Stimulated activated CD8-positive, alpha-beta memory T cell treated with anti-CD3 and anti-CD28 coated beads, Interleukin-7, amount 100 ng/mL, for 4 hours (primary cell): Measurements from ENCODE around the gene WDR7.

Experiments used
- DNase-seq, 2 donors: peaks; one replicate each; pipeline ENCODE4 v3.0.0-alpha.2; 2020; ENCODE audit warnings: low read depth in 2 of 2

WDR7 gene

DNA sequence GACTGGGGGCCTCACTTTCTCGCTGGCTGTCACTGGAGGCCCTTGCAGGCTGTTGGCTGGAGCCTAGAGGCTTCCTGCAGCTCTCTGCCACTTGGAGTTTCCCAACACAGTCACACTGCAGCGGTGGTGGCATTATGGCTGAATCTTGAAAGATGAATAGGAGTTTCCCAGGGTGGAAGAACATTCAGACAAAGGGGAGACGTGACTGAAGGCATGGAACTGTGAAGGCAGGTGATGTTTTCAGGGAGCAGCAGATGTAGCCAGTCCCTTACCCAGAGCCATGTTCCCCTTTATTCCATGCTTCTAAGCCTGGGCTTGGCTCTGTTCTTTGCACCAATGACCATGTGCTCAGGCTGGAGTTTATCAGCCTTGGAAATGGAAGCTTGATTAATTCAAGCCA, 389.0 kb downstream of the WDR7 start:
- no peak for DNase-seq

- DNase-seq: no peak
Observed at GRCh38 chr18:57043241-57043640, 392.1 kb downstream of the WDR7 start.

GRCh38 chr18:57048351-57048750, 397.2 kb downstream of the WDR7 start:
- no peak for DNase-seq

DNA sequence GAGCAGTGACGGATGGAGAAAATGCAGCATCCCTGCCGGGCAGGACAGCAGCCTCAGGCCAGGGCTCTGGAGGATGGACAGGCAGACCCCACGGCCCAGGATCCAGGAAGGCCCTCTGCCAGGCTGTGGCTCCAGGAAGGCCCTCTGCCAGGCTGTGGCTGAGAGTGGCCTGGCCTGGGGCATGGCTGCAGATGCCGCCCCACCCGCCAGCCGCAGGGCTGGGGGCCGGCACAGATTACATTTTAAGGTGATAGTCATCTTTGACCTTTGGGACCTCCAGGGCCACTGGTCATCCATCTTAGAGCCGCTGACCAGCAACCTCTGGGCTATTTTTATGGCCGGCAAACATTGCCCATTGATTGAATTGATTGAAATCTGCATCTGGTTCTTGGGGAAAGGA, 397.7 kb downstream of the WDR7 start:
- DNase-seq: no peak

- DNase-seq: no peak
Observed at GRCh38 chr18:57050310-57050949, 399.3 kb downstream of the WDR7 start.

DNA sequence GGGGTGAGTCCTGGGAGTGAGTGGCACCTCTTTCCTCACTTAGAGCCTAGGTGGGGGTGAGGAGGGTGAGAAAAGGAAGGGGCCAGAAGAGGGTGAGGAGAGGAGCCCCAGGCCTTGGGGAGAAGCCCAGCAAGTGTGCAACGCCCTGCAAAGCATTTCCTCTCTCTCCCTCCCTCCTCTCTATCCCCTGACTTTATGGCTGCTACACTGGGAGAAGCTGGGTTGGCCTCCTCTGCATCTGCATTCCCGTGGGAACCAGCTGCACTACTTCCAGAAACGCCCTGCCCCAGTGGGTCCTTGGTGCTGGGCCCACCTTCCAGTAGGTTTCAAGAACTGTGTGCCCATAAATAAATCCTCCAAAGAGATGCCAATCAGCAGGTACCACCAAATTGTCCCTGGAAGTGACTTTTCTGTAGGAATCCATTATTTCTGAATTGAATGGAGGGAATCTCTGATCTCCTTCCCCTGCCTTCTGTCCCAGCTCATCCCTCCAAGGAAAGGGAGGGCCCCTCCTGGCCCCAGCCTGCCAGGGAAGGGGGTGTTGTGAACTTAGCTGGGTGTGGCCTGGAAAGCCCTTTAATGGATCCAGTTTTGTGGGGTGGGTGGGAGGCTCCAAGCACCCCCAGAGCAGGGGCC, 400.0 kb downstream of the WDR7 start:
- no peak for DNase-seq

- DNase-seq: no peak
Observed at GRCh38 chr18:57051657-57052044, 400.5 kb downstream of the WDR7 start.

- DNase-seq: no peak
Observed at GRCh38 chr18:57052173-57052572, 401.0 kb downstream of the WDR7 start.

- DNase-seq: no peak
Observed at GRCh38 chr18:57052759-57053158, 401.6 kb downstream of the WDR7 start.

DNA sequence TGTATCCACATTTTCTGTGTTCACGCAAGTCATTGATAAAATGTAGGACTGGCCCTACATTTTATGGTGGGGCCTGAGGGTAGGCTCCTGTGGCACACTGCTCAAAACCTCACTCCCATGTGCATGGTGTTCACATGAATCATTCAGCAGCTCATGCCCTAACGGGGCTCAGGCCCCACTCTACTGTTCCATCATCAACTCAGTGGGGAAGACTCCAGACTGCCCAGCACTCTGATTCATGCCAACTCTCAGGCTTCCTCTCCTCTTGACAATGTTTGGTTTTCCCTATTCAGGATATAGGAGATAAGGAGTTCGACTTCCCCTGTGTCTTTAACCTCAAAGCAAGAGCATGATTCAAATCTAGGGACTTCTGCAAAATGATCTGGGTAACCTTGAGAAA, 403.7 kb downstream of the WDR7 start:
- no peak for DNase-seq

DNA sequence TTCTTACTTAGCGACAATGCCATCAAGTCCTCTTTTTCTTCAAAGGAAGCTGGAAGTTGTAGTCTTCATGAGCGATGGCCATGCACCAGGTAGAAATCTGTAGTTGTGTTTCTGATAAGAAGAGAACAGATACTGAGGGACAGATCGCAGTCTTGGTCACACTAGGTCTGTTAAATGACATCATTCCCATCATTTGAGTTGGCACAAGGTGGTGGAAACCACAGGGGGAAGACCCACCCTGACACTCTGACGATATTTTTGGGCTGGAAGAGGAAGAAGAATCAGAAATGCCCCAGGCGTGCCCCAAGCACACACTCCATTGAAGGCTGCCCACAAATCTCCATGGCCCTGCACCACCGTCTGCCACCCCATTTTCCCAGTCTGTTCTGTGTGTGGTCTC, 406.7 kb downstream of the WDR7 start:
- no peak for DNase-seq

DNA sequence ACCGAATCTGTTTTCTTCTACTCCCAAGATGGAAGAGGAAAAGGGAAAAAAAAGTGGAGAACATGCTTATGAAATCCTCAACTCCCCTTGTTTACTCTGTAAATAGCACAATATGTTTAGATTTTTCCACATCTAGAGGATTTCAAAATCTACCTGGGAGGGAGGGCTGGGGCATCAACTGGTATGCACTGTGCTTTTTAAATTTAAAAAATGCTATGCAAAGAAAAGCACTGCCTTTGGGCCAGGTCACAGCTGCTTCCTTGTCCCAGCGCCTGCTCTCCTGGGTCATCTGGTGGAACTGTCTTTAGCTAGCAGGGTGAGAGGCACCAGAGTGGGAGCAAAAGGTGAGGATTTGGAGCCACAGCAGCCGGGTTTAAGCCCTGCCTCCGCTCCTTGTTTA, 407.6 kb downstream of the WDR7 start:
- DNase-seq: no peak

GRCh38 chr18:57059366-57059765, 408.2 kb downstream of the WDR7 start:
- no peak for DNase-seq

DNA sequence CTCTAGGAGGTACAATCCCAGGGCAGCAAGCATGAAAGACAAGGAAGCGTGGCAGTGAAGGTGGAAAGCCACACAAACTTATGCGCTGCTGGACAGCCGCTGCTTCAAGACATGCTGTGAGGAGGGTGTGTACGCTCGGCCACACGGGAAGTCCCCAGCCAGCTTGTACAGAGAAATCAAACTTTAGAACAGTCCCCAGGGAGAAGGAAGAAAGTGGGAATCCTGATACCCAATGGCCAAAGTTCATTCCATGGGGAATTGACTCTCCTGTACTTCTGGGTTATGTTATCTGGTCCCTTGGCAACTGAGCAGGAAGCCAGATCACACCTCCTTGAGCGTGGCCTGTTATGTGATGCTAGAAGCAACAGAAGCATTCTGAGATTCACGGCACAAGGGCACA, 409.7 kb downstream of the WDR7 start:
- no peak for DNase-seq

DNA sequence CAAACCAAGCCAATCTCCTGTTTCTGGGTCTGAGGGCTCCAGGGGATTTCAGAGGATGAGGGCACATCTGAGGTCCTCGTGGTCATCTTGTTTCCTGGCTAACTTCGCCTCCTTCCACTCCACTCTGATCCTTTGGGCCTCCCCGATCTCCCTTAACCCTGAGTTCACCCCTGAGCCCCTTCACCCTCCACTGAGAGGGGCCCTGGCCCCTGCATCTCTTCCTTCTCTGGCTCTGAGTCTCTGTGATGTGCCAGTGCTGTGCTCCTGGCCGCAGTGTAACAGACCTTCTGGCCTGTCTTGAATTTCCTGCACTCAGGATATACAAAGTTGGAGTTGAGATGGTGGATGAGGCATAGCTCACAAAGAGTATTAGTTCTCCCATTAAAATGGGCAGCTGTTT, 411.0 kb downstream of the WDR7 start:
- no peak for DNase-seq

- no peak for DNase-seq
Observed at GRCh38 chr18:57062844-57063243, 411.7 kb downstream of the WDR7 start.

DNA sequence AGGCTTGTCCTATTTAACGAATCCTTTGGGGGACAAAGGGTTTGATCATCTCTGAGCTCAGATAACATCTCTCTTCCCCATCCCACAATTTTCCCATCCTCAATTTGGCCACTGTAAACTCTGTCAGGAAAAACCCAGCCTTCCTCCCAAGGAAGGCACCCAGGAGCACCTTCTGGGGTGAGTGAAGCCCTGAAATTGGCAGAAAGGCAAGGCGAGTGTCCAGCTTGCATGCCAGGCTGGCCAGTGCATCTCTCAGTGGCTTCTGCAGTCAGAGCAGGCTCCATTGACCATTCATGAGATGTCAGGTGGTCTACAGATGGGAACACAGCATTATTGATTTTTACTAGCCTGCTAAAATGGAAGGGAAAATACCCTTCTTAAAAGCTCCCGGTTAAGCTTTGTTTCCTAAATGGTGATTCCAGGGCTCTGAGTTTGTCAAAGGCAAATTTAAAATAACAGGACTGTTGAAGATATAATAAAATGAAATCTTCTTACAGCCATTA, 412.5 kb downstream of the WDR7 start:
- DNase-seq: no peak

DNA sequence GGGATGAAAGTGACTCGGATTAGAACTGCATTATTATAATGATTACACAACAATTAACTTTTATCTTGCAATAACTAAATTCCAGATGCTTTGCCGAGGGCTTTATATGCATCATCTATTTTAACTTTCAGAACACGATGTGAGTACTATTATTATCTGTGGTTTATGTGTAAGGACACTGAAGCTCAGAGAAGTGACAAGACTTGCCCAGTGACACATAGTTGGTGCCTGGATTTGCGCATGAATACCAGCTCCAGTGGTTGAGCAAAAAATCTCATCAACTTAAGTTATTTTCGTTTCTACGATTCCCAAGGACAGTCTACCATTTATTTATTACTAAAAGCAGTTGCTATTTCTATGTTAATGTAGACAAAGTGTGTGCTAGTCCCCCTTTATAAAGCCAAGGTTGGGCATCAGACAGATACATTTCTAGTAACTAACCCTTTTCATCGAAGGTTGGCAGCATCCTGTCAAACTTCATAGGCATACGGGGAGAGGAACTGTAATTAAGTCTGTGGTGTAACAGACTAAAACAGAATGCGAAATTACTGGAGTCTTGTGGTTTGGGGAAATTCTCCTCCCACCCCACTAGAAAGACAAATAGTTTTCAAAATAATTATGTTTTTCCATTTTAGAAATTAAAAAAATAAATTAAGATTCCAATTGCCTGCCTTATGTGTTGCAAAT, 422.5 kb downstream of the WDR7 start:
- no peak for DNase-seq

- no peak for DNase-seq
Observed at GRCh38 chr18:57075716-57076400, 424.7 kb downstream of the WDR7 start.

- no peak for DNase-seq
Observed at GRCh38 chr18:57077005-57077765, 426.0 kb downstream of the WDR7 start.

- peak; percentile 5 to 9 for DNase-seq
Observed at GRCh38 chr18:57077786-57078552, 426.8 kb downstream of the WDR7 start.
